ENCODE data around the gene TUBA1C. TPM values are rescaled to one million over a fixed set of nuclear protein-coding genes. Genes with fewer than 3 reads are reported as not detected.
A peak's percentile ranks its signal among the peaks of the same experiment; 100 is the strongest.

TUBA1C gene
- total and polyA plus RNA-seq, 9 of the 15 experiments (the other 6 are each of a cell fraction or from before 2014, with no cell fraction given) = 755 to 3,012 (median 914) TPM

DNA sequence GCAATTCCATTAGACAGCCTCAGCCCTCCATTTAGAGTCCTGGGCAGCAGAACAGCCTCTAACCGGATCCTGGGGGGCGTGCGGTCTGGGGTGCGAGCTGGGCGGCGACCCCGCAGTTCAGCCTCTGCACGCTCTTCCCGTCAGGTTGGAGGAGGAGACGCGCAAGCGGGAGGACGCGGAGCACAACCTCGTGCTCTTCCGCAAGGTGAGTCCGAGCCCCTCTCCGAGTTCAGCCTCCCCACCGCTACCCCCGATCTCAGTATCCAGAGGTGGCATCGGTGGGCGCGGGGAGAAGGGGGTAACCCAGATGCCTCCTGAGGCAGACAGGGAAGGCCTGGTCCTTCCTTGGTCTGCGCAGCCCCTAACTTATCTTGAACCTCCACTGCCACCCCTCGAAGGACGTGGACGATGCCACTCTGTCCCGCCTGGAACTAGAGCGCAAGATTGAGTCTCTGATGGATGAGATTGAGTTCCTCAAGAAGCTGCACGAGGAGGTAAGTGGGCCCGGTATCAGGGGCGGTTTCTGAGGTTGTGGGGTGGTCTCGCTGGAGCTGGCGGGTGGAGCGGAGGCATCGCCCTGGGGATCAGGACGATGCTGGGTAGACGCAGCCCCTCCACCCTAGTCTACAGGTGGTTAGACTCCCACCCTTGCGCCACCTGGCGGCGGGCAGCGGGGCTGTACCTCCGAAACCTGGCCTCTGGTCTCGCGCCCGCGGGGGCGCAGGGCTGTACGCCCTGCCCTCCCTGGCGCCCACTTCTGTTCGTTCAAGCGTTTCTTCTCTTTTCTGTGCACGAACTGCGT is 31.4 kb downstream of the TUBA1C start (continued):
- TF ChIP-seq, protein P1, sequence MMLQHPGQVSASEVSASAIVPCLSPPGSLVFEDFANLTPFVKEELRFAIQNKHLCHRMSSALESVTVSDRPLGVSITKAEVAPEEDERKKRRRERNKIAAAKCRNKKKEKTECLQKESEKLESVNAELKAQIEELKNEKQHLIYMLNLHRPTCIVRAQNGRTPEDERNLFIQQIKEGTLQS (IDR thresholded peaks at IDR 0.05) = no peak
- TF ChIP-seq, protein P1 (CRISPR knock-in tag; conservative IDR thresholded peaks at IDR 0.05) = no peak
- TF ChIP-seq MTA3 (IDR thresholded peaks at IDR 0.05; ENCODE audit: borderline replicate concordance) = no peak
- 0 out of 4 replicates have a peak, but pooled peaks of 1 of the 2 experiments have one; percentile 9 for TF ChIP-seq FOXK2 (conservative IDR thresholded peaks at IDR 0.05 in 1 of 2, IDR thresholded peaks at IDR 0.05 in 1 of 2; ENCODE audit: low read depth in 2 of 2)
- TF ChIP-seq CREM (IDR thresholded peaks at IDR 0.05; ENCODE audit: low read depth) = 0 out of 2 replicates have a peak, but pooled peaks have one; percentile 12
- TF ChIP-seq JUND (IDR thresholded peaks at IDR 0.05; ENCODE audit: borderline replicate concordance, low read depth, low read length) = 0 out of 2 replicates have a peak, but pooled peaks have one; percentile 15
- TF ChIP-seq JUND (tag; IDR thresholded peaks at IDR 0.05; ENCODE audit: borderline replicate concordance, low read depth, low read length) = no peak; the same call in 2 of the 3 replicates
- no peak for TF ChIP-seq RERE (CRISPR knock-in tag; IDR thresholded peaks at IDR 0.05; ENCODE audit: borderline replicate concordance)
- no peak for TF ChIP-seq ZFP1 (CRISPR knock-in tag; IDR thresholded peaks at IDR 0.05)
- TF ChIP-seq ZNF586 (CRISPR knock-in tag; conservative IDR thresholded peaks at IDR 0.05) = no peak
- TF ChIP-seq E2F6 (IDR thresholded peaks at IDR 0.05; ENCODE audit: borderline replicate concordance in 1 of 2, extremely low read depth in 1 of 2, insufficient read depth in 1 of 2, insufficient read length in 1 of 2, low read depth in 1 of 2, low read length in 1 of 2, poor library complexity in 1 of 2, severe bottlenecking in 1 of 2) = peak in 1 of 2 experiments; percentile 24
- TF ChIP-seq MTA1 (IDR thresholded peaks at IDR 0.05; ENCODE audit: borderline replicate concordance) = no peak
- peak; percentile 82; the same call in 1 of the 2 replicates for TF ChIP-seq ZBTB7A (IDR thresholded peaks at IDR 0.05; ENCODE audit: borderline replicate concordance, control insufficient read depth, low read depth, low read length)
- no peak for TF ChIP-seq DNMT1 (IDR thresholded peaks at IDR 0.05)
- TF ChIP-seq NCOA4 (IDR thresholded peaks at IDR 0.05; ENCODE audit: partially characterized antibody) = no peak
- TF ChIP-seq ZNF263 (CRISPR knock-in tag; IDR thresholded peaks at IDR 0.05; ENCODE audit: borderline replicate concordance) = peak; percentile 13; the same call in 1 of the 2 replicates
- TF ChIP-seq ATF7 (IDR thresholded peaks at IDR 0.05) = 0 out of 2 replicates have a peak, but pooled peaks have one; percentile 15

Data from K562 (cell line).